AG10803 (cell line): Measurements from ENCODE around the gene ATP2B3.

ENCODE experiments used
- DNase-seq: peaks from one replicate; pipeline ENCODE4 v3.0.0; 2010; ENCODE audit warnings: low read depth
- H3K4me3 ChIP-seq: 2 replicates; pipeline ENCODE4 v1.5.1; 2011; ENCODE audit warnings: mild to moderate bottlenecking, low read length, control low read depth
- TF ChIP-seq, protein P1 (sequence below): conservative IDR thresholded peaks from 2 replicates; pipeline ENCODE4 v1.5.1; 2011; ENCODE audit warnings: mild to moderate bottlenecking, low read length, control low read depth, inconsistent platforms

Gene ATP2B3

DNA sequence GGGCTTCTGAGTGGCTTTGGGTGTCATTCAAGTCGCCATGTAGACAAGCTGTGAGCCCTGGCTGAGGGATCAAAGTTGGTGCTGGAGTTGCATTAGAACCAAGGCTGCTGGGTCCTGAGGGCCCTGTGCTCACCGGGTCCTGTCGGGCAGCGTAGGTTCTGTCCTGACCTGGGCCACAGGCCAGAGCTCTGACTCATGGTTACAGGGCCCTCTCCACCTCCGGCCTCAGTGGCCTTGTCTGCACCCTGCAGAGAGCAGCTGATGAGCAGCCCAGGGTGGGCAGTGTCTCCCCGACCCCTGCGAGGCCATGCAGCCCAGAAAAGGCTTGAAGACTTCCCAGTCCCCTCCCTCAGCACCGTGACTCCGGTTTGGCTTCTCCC, 22.5 kb downstream of the ATP2B3 start:
- no peak overlapping the region for H3K4me3 ChIP-seq
- TF ChIP-seq, protein P1, sequence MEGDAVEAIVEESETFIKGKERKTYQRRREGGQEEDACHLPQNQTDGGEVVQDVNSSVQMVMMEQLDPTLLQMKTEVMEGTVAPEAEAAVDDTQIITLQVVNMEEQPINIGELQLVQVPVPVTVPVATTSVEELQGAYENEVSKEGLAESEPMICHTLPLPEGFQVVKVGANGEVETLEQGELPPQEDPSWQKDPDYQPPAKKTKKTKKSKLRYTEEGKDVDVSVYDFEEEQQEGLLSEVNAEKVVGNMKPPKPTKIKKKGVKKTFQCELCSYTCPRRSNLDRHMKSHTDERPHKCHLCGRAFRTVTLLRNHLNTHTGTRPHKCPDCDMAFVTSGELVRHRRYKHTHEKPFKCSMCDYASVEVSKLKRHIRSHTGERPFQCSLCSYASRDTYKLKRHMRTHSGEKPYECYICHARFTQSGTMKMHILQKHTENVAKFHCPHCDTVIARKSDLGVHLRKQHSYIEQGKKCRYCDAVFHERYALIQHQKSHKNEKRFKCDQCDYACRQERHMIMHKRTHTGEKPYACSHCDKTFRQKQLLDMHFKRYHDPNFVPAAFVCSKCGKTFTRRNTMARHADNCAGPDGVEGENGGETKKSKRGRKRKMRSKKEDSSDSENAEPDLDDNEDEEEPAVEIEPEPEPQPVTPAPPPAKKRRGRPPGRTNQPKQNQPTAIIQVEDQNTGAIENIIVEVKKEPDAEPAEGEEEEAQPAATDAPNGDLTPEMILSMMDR = no peak
- DNase-seq = no peak

DNA sequence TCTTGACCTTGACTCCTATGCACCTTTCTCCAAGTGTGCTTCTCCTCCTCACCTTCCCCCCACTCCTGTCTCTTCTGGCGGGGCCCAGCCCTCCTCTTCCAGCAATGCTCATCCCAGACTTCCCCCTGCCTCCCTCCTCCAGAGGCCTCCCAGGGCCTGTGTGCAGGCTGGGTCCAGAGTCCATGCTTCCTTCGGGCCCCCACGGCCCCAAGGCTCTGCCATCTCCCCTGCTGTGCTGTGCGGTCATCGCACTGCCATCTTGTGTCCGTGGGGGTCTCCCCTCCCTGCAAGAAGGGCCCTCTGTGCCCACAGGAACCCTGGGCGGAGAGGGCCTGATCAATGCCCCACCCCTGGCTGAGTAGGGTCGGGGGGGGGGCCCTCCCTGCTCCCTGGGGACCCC, 27.3 kb downstream of the ATP2B3 start:
- TF ChIP-seq, protein P1 = no peak

DNA sequence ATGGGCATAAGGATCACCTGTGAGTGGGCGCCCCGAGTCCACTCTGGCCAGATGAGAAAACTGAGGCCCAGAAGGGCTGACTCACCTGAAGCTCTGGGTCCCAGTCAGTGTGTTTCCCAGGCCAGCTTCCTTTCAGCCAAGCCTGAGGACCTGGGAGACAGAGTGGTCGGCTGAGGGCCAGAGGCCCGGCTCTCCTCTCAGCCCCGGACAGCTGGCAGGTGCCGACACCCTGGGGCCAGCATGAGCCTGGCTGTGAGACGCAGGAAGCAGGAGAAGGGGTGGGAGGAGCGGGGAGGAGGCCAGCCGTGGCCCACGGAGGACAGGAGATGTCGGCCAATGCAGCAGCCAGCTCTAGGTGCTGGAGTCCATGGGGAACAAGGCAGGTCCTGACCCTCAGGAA, 28.9 kb downstream of the ATP2B3 start:
- DNase-seq = no peak
- TF ChIP-seq, protein P1 = no peak

More for the DNA sequence above, 27.3 kb downstream of the ATP2B3 start:
- no peak overlapping the region for H3K4me3 ChIP-seq
- no peak for DNase-seq

DNA sequence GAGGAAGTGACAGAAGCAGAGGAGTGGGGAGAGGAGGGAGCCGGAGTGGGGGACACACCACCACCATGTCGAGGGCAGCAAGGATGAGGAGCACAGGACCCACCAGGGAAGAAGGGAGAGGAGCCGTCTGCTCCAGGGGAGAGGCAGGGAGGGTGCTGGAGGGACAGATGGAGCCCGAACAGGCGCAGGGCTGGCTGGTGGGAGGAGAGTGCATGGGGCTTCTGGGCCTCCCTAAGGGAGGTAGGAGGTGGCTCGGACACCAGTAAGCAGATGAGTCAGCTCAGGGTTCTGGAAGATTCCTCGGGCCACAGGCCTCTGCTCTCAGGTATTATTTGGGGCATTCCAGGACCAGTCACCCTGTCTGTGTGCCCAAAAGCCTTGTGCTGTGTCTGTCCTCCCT, 29.8 kb downstream of the ATP2B3 start:
- no peak for DNase-seq
- TF ChIP-seq, protein P1 = no peak

More for the DNA sequence above, 28.9 kb downstream of the ATP2B3 start:
- H3K4me3 ChIP-seq = no peak overlapping the region

DNA sequence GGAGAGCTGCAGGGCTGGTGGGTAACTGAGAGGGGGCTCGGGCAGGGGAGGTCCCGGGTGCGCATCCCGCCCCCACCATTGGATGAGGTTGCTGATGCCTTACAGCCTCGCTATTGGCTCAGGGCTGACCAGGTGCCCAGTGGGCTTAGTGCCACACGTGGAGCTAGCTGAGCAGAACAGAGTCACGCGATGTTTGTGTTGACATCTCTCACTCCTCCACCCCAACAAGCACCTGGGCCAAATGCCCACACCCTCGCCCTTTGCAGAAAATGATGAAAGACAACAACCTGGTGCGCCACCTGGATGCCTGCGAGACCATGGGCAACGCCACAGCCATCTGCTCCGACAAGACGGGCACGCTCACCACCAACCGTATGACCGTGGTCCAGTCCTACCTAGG, 31.8 kb downstream of the ATP2B3 start:
- DNase-seq = no peak
- H3K4me3 ChIP-seq = no peak overlapping the region
- TF ChIP-seq, protein P1 = no peak

More for the DNA sequence above, 29.8 kb downstream of the ATP2B3 start:
- H3K4me3 ChIP-seq = no peak overlapping the region

DNA sequence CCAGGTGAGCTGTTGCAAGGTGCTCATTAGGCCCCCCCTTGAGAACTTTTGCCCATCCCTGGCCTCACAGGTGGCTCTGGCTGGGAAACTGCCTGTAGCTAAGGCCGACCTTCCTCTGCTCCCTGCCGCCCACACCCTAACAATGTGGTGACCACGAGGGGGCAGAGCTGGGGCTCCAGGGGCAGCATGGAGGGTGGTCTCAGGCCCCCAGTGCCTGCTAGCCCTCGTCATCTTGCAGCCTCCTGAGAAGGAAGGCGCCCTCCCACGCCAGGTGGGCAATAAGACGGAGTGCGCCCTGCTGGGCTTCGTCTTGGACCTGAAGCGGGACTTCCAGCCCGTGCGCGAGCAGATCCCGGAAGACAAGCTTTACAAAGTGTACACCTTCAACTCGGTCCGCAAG, 32.4 kb downstream of the ATP2B3 start:
- H3K4me3 ChIP-seq = no peak overlapping the region
- TF ChIP-seq, protein P1 = no peak
- DNase-seq = no peak

DNA sequence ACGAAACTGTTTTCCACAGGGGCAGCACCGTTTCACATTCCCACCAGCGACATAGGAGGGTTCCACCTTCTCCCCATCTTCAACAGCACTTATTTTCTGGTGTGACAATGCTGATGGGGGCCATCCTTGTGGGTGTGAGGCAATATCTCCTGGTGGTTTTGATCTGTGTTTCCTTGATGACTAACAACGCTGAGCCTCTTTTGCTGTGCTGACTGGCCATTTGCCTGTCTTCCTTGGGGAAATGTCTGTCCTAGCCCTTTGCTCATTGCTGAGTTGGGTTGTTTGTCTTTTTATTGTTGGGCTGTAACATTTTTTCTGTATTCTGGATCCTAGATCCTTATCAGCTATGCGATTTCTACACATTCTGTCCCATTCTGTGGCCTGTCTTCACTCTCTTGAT, 33.7 kb downstream of the ATP2B3 start:
- peak; percentile 57 for DNase-seq
- TF ChIP-seq, protein P1 = no peak

More for the DNA sequence above, 33.7 kb downstream of the ATP2B3 start:
- H3K4me3 ChIP-seq = no peak overlapping the region
